GM12892 (cell line): ENCODE measurements around the gene APOL2.

Experiments
- POLR2A ChIP-seq: IDR thresholded peaks from 2 replicates; pipeline ENCODE4 v1.6.1; 2011; ENCODE audit warnings: low read depth, low read length, control low read depth
- TAF1 ChIP-seq: IDR thresholded peaks from 2 replicates; pipeline ENCODE4 v1.6.1; 2011; ENCODE audit warnings: low read depth, mild to moderate bottlenecking, control low read depth, low read length, borderline replicate concordance

- TF ChIP-seq TAF1 (no peak), POLR2A (no peak)
Measured at GRCh38 chr22:36182857-36183256, 56.5 kb downstream of the APOL2 start.
